ENCODE data around the gene MPND.

DNA sequence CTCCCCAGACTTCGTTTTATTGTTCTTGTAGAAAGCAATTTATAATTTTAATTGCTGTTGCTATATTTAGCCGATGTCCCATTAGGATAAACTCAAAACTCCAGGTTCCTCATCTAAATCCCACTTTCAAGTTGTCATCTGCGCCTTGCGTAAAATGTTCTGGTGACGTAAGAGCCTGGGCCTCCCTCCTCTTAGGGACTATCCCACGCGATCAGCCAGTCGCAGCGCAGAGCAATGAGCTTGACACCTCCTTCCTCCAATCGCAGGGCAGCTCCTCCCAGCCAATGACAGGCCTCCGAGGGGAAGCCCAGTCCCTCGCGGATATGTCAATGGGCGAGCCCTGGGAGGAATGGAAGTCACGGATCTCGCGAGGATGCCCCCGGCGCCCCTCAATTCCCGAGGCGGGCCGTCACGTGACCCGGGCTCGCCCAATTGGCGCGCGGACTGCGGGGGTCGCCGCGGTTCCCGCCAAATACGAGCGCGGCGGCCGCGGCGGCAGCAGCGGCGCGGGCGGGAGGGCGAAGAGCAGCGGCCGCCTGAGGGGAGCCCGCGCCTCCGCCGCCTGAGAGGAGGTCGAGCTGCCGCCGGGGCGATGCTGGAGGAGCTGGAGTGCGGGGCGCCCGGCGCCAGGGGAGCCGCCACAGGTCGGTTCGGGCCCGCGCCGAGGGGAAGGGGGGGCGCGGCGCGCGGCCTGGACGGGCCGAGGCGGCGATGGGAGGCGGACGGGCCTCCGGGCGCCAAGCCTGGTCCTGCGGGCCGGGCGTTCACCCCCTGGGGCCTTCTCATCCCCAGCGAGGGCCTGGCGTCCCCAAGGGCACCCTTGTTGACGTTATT is 59.0 kb downstream of the MPND start, which contains the start of gene CHAF1A:
- TF ChIP-seq, protein P1, sequence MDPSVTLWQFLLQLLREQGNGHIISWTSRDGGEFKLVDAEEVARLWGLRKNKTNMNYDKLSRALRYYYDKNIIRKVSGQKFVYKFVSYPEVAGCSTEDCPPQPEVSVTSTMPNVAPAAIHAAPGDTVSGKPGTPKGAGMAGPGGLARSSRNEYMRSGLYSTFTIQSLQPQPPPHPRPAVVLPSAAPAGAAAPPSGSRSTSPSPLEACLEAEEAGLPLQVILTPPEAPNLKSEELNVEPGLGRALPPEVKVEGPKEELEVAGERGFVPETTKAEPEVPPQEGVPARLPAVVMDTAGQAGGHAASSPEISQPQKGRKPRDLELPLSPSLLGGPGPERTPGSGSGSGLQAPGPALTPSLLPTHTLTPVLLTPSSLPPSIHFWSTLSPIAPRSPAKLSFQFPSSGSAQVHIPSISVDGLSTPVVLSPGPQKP (IDR thresholded peaks at IDR 0.05; ENCODE audit: low read depth, low read length) = no peak
- TF ChIP-seq CTCF (IDR thresholded peaks at IDR 0.05 in 2 of 3, conservative IDR thresholded peaks at IDR 0.05 in 1 of 3; ENCODE audit: control insufficient read depth in 2 of 3, extremely low read depth in 1 of 3, insufficient read depth in 1 of 3, low read depth in 3 of 3, low read length in 3 of 3) = no peak
- peak; percentile 69 to 98; a peak in 3 of 4 replicates for TF ChIP-seq BHLHE40 (IDR thresholded peaks at IDR 0.05; ENCODE audit: borderline replicate concordance in 1 of 2, low read depth in 2 of 2, low read length in 1 of 2)
- TF ChIP-seq POLR2AphosphoS5 (IDR thresholded peaks at IDR 0.05; ENCODE audit: low read length) = peak; percentile 36; the same call in 1 of the 2 replicates
- TF ChIP-seq, protein P2, sequence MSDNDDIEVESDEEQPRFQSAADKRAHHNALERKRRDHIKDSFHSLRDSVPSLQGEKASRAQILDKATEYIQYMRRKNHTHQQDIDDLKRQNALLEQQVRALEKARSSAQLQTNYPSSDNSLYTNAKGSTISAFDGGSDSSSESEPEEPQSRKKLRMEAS (IDR thresholded peaks at IDR 0.05; ENCODE audit: low read depth, low read length) = peak; percentile 97
- TF ChIP-seq POLR2A (IDR thresholded peaks at IDR 0.05; ENCODE audit: low read depth, low read length) = peak; percentile 83
- no peak for TF ChIP-seq MYC (IDR thresholded peaks at IDR 0.05; ENCODE audit: insufficient read depth, insufficient read length, insufficient replicate concordance, low read length, severe bottlenecking)
- peak; percentile 98 for TF ChIP-seq SP1 (IDR thresholded peaks at IDR 0.05; ENCODE audit: low read depth, low read length)
- TF ChIP-seq CHD2 (IDR thresholded peaks at IDR 0.05; ENCODE audit: borderline replicate concordance, low read depth, low read length) = peak; percentile 100
- TF ChIP-seq TCF7 (IDR thresholded peaks at IDR 0.05; ENCODE audit: borderline replicate concordance) = no peak

Measured in GM12878 (cell line).